GM06990 (cell line): Measurements from ENCODE around the gene TNIK.

Source experiments
- DNase-seq: peaks from one replicate; pipeline ENCODE4 v3.0.0-alpha.2; 2011; ENCODE audit not compliant: insufficient read length; ENCODE audit errors: extremely low read depth
- H3K27me3 ChIP-seq: replicated peaks from 2 replicates; pipeline ENCODE4 v1.6.0; 2011; ENCODE audit warnings: low read length; ENCODE audit not compliant: control insufficient read depth, insufficient read depth
- H3K36me3 ChIP-seq: 2 replicates; pipeline ENCODE4 v1.5.1; 2011; ENCODE audit warnings: low read length; ENCODE audit not compliant: control insufficient read depth, insufficient read depth
- H3K4me3 ChIP-seq: replicated peaks from 2 replicates; pipeline ENCODE4 v1.5.1; 2011; ENCODE audit warnings: low read depth, mild to moderate bottlenecking, control low read depth, low read length
- TF ChIP-seq, protein P1 (sequence below): IDR thresholded peaks from 2 replicates; pipeline ENCODE4 v1.5.1; 2011; ENCODE audit warnings: low read length, control low read depth, mild to moderate bottlenecking, inconsistent platforms; ENCODE audit not compliant: insufficient read depth, poor library complexity, severe bottlenecking

The TNIK gene

DNA sequence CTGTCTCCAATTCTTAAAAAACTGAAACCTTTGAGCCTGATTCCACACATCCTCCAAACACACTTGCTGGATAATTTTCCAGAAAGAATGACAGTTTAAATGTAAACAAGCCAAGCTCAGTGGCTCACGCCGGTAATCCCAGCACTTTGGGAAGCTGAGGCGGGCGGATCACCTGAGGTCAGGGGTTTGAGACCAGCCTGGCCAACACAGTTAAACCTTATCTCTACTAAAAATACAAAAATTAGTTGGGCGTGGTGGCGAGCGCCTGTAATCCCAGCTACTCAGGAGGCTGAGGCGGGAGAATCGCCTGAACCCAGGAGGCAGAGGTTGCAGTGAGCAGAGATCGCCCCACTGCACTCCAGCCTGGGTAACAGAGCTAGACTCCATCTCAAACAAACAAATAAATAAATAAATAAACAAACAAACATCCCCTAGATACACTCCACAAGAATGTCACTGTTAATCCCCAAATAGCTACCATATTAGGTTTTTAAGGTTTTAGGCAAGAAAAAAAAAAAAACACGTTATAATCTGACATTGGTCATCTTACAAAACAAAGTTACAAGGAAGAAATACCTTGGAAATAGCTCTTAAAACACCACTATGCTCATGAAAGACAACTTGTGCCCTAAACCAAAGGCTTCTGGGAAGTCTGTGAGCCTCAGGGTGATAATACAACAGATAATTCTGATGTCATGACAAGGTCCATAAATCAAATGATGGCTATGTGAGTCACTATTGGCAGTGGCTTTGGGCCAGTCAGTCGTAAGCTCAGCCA, 13.2 kb downstream of the TNIK start:
- Histone ChIP-seq H3K36me3 (no peaks in the 10 kb centered on the region; the same call in 1 of the 2 replicates), H3K4me3 (no peak overlapping the region), H3K27me3 (no peaks in the 10 kb centered on the region)
- no peak for DNase-seq
- TF ChIP-seq, protein P1, sequence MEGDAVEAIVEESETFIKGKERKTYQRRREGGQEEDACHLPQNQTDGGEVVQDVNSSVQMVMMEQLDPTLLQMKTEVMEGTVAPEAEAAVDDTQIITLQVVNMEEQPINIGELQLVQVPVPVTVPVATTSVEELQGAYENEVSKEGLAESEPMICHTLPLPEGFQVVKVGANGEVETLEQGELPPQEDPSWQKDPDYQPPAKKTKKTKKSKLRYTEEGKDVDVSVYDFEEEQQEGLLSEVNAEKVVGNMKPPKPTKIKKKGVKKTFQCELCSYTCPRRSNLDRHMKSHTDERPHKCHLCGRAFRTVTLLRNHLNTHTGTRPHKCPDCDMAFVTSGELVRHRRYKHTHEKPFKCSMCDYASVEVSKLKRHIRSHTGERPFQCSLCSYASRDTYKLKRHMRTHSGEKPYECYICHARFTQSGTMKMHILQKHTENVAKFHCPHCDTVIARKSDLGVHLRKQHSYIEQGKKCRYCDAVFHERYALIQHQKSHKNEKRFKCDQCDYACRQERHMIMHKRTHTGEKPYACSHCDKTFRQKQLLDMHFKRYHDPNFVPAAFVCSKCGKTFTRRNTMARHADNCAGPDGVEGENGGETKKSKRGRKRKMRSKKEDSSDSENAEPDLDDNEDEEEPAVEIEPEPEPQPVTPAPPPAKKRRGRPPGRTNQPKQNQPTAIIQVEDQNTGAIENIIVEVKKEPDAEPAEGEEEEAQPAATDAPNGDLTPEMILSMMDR: no peak

DNA sequence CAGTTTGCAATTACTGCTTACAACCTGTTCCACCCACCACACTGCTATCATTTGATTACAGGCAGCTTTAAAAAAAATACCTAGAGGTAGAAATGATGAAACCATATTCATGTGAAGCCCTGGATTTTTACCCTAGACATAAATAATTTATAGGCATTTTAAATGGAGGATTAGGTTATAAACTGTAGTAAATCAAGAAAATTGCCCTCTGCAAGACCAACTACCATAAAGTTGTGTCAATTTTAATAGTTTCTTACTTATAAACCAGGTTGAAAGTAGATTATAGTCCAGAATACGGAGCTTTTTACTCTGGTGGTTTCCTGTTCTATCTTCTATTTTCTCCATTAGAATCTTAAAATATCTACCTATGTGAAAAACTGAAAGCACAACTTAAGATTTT, 13.9 kb downstream of the TNIK start:
- H3K36me3 ChIP-seq: no peaks in the 10 kb centered on the region; the same call in 1 of the 2 replicates
- TF ChIP-seq, protein P1: no peak
- no peaks in the 10 kb centered on the region for H3K27me3 ChIP-seq
- no peak overlapping the region for H3K4me3 ChIP-seq
- DNase-seq: no peak

DNA sequence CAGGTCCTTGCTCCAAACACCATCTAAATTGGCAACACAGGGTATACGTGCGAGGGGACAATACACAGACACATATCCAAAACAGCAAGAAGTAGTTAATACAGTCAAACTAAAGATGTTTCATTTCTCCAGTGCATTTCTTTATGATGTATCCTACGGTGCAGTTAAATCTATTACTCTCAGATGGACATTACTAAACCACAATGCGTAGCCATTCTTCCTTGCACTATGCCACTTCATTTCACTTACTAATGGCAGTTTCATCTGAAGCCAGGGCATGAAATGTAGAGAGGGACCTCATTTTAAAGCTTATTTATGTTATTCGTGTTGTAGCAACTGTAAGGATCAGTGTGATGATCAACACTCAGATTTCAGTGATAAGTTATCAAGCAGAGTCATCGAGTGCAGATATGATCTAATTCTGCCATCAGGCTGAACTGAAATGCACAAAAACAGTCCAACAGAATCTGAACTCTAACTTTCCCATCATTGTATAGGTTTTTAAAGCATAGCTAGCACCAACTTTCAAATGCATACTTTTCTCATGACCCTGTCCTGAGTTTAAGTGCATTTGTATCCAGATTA, 14.5 kb downstream of the TNIK start:
- no peak overlapping the region for H3K4me3 ChIP-seq
- TF ChIP-seq, protein P1: no peak

DNA sequence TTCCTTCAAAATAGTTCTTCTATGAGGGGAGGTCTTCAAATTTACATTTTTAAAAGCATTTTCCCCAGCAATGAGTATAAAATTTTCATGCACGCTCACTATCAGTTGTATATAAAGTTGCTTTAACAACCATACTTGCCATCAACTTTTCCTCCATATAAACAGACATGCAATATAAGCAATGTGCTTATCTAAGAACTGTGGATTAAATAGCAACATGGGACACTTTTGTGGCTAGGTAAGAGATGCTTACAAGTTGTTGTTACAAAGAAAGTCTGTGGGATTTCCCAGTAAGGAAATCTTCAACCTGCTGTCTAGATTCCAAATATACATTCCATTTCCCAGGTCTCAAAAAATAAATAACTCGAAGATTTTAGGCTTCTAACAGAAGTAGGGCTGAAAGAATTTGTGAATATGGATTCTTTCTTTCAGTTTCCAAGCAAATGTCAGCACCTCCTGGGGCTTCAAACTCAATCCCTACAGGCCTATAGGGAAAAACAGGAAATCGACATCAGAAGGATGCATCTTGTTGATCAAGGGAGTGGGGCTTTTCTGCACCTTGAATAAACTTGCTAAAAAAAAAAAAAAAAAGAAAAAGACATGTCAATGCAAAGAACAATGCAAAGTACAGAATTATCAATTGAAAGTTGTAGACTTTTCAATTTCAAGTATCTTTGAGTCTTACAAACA, 16.1 kb downstream of the TNIK start:
- Histone ChIP-seq H3K4me3 (no peak overlapping the region), H3K36me3 (no peaks in the 10 kb centered on the region; the same call in 1 of the 2 replicates), H3K27me3 (no peaks in the 10 kb centered on the region)
- no peak for DNase-seq
- TF ChIP-seq, protein P1: no peak

More for the DNA sequence above, 14.5 kb downstream of the TNIK start:
- Histone ChIP-seq H3K36me3 (no peaks in the 10 kb centered on the region), H3K27me3 (no peaks in the 10 kb centered on the region)
- no peak for DNase-seq

DNA sequence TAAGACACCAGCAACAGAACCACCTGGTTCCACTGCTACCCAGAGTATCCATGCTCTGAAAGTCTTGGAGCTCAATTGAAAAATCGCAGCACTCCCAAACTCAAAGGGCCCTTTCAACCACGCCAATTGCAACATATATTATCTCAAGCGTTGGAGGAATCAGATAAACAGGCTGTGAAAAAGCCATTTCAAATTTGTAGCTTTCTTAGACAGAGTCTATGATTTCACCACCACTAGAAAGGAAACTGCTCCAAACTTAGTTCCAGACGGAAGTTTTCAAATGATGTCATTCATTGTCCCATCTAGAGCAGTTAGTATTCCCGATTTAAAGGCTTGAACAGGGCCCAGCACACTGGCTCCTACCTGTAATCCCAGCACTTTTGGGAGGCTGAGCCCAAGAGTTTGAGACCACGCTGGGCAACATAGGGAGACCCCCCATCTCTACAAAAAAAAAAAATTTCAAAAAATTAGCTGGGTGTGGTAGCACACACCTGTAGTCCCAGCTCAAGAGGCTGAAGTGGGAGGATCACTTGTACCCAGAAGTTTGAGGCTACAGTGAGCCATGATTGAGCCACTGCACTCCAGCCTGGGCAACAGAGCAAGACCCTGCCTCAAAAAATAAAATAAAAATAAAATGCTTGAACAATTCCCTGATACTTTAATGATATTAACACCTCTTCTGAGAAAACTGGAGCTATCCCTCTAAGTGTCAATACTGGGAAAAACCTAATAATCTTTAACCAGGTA, 16.8 kb downstream of the TNIK start:
- Histone ChIP-seq H3K4me3 (no peak overlapping the region), H3K36me3 (no peaks in the 10 kb centered on the region; the same call in none of the 2 replicates), H3K27me3 (no peaks in the 10 kb centered on the region)
- no peak for DNase-seq
- TF ChIP-seq, protein P1: no peak
